IMR-90 (cell line): ENCODE measurements around the gene HEATR3. TPM values are rescaled to one million over a fixed set of nuclear protein-coding genes. Genes with fewer than 3 reads are reported as not detected.

Source experiments
- ATAC-seq: fragments of 200-7000 bp; cut with Tn5 transposase; 2 replicates; pipeline ENCODE4 v1.9.1; 2020; ENCODE audit warnings: low read depth, mild to moderate bottlenecking, moderate library complexity
- BruUV-seq: library from RNA; stranded (reverse); fragments of 400-500 nt; replicated peaks from 2 replicates; lab custom pipeline; 2021; lab: Mats Ljungman, UMichigan
- CTCF ChIA-PET: fragments of 300-600 bp; formaldehyde crosslinking; extraction: SDS; loops from one replicate; lab custom pipeline; 2021; ENCODE audit warnings: antibody characterized with exemption; lab: Yijun Ruan, JAX
- POLR2A ChIA-PET: fragments of 300-600 bp; sonication (Branson Sonifier 250); formaldehyde crosslinking; loops from one replicate; lab custom pipeline; 2022; ENCODE audit warnings: antibody characterized with exemption; ENCODE audit not compliant: unreplicated experiment; lab: Charles Lee
- DNase-seq: peaks from one replicate; pipeline ENCODE4 v3.0.0; 2013
- H2AFZ ChIP-seq: replicated peaks from 2 replicates; pipeline ENCODE3; 2013; ENCODE audit warnings: low read length, mild to moderate bottlenecking; ENCODE audit not compliant: poor library complexity
- H2AK5ac ChIP-seq: 2 replicates; pipeline ENCODE4 v1.6.1; 2013; ENCODE audit warnings: low read depth, low read length, inconsistent platforms
- H2AK9ac ChIP-seq: replicated peaks from 2 replicates; pipeline ENCODE3; 2013; ENCODE audit warnings: mild to moderate bottlenecking, low read depth, low read length, moderate library complexity; ENCODE audit not compliant: poor library complexity
- H2BK120ac ChIP-seq: 2 replicates; pipeline ENCODE4 v1.6.1; 2013; ENCODE audit warnings: low read depth, low read length, inconsistent platforms
- H2BK15ac ChIP-seq: 3 replicates; pipeline ENCODE4 v1.6.1; 2013; ENCODE audit warnings: low read depth, low read length, inconsistent platforms
- H2BK20ac ChIP-seq: 2 replicates; pipeline ENCODE4 v1.6.1; 2013; ENCODE audit warnings: low read depth, mild to moderate bottlenecking, inconsistent platforms, low read length, moderate library complexity
- H2BK5ac ChIP-seq: 2 replicates; pipeline ENCODE4 v1.6.1; 2013; ENCODE audit warnings: mild to moderate bottlenecking, low read depth, low read length, inconsistent platforms; ENCODE audit not compliant: poor library complexity, severe bottlenecking
- H3K14ac ChIP-seq: replicated peaks from 2 replicates; pipeline ENCODE4 v1.6.1; 2013; ENCODE audit warnings: low read depth, low read length, inconsistent platforms
- H3K18ac ChIP-seq: 2 replicates; pipeline ENCODE4 v1.6.1; 2013; ENCODE audit warnings: low read depth, low read length, control low read depth
- H3K23ac ChIP-seq: 2 replicates; pipeline ENCODE4 v1.6.1; 2013; ENCODE audit warnings: low read depth, low read length, inconsistent platforms
- H3K27ac ChIP-seq: 2 replicates; pipeline ENCODE4 v1.5.1; 2013; ENCODE audit warnings: mild to moderate bottlenecking, control low read depth, low read length; ENCODE audit not compliant: insufficient read depth
- H3K27me3 ChIP-seq: 2 replicates; pipeline ENCODE4 v1.6.1; 2013; ENCODE audit warnings: low read length; ENCODE audit not compliant: control insufficient read depth, insufficient read depth
- H3K36me3 ChIP-seq: 2 replicates; pipeline ENCODE4 v1.6.1; 2013; ENCODE audit warnings: low read length, mixed read lengths; ENCODE audit not compliant: control insufficient read depth, insufficient read depth
- H3K4ac ChIP-seq: 2 replicates; pipeline ENCODE4 v1.6.1; 2013; ENCODE audit warnings: low read depth, low read length, inconsistent platforms
- H3K4me1 ChIP-seq: 2 replicates; pipeline ENCODE4 v1.6.1; 2013; ENCODE audit warnings: low read length, mixed read lengths; ENCODE audit not compliant: control insufficient read depth, insufficient read depth
- H3K4me2 ChIP-seq: 2 replicates; pipeline ENCODE4 v1.6.1; 2013; ENCODE audit warnings: low read depth, mild to moderate bottlenecking, control low read depth, low read length, moderate library complexity
- H3K4me3 ChIP-seq: 2 replicates; pipeline ENCODE4 v1.5.1; 2013; ENCODE audit warnings: low read depth, mild to moderate bottlenecking, control low read depth, low read length, moderate library complexity; ENCODE audit not compliant: insufficient read depth
- H3K56ac ChIP-seq: 2 replicates; pipeline ENCODE4 v1.6.1; 2013; ENCODE audit warnings: low read length, inconsistent platforms; ENCODE audit not compliant: insufficient read depth; ENCODE audit errors: extremely low read depth
- H3K79me1 ChIP-seq, 2 experiments: 2 replicates each; pipeline ENCODE4 v1.6.1; 2013; ENCODE audit warnings: low read length in 2 of 2, inconsistent platforms in 1 of 2, low read depth in 1 of 2
- H3K9ac ChIP-seq: 2 replicates; pipeline ENCODE4 v1.6.1; 2013; ENCODE audit warnings: low read depth, low read length, control low read depth
- H3K9me1 ChIP-seq: 2 replicates; pipeline ENCODE4 v1.6.1; 2013; ENCODE audit warnings: low read length, inconsistent platforms; ENCODE audit not compliant: insufficient read depth
- H3K9me3 ChIP-seq: 2 replicates; pipeline ENCODE4 v1.6.1; 2013; ENCODE audit warnings: low read length; ENCODE audit not compliant: control insufficient read depth, insufficient read depth
- H4K20me1 ChIP-seq: 2 replicates; pipeline ENCODE4 v1.6.1; 2013; ENCODE audit warnings: low read length, inconsistent platforms; ENCODE audit not compliant: insufficient read depth
- H4K5ac ChIP-seq: 2 replicates; pipeline ENCODE4 v1.6.1; 2013; ENCODE audit warnings: mild to moderate bottlenecking, low read depth, low read length, control low read depth
- H4K8ac ChIP-seq, 2 experiments: 2 replicates each; pipeline ENCODE4 v1.6.1; 2013; ENCODE audit warnings: low read depth in 2 of 2, low read length in 2 of 2, control low read depth in 1 of 2, inconsistent platforms in 1 of 2
- H4K91ac ChIP-seq: 2 replicates; pipeline ENCODE4 v1.6.1; 2013; ENCODE audit warnings: low read depth, low read length, inconsistent platforms; ENCODE audit not compliant: insufficient read depth
- BHLHE40 ChIP-seq: fragments of 150-350 bp; IDR thresholded peaks from 2 replicates; pipeline ENCODE4 v1.6.1; 2016; ENCODE audit warnings: mild to moderate bottlenecking, low read depth, low read length
- CEBPB ChIP-seq: IDR thresholded peaks from 2 replicates; pipeline ENCODE4 v1.6.1; 2012; ENCODE audit warnings: low read depth, low read length, improper control_type of control experiment
- CHD1 ChIP-seq: IDR thresholded peaks from 2 replicates; pipeline ENCODE4 v1.6.1; 2012; ENCODE audit warnings: low read depth, low read length, improper control_type of control experiment
- ELK1 ChIP-seq: fragments of 150-350 bp; IDR thresholded peaks from 2 replicates; pipeline ENCODE4 v1.6.1; 2016; ENCODE audit warnings: low read depth, mild to moderate bottlenecking, low read length, moderate library complexity, borderline replicate concordance
- FOS ChIP-seq: fragments of 150-350 bp; IDR thresholded peaks from 2 replicates; pipeline ENCODE4 v1.6.1; 2016; ENCODE audit warnings: low read depth, low read length
- MAFK ChIP-seq: IDR thresholded peaks from 2 replicates; pipeline ENCODE4 v1.6.1; 2012; ENCODE audit warnings: low read depth, low read length, improper control_type of control experiment
- MAZ ChIP-seq: IDR thresholded peaks from 2 replicates; pipeline ENCODE4 v1.6.1; 2012; ENCODE audit warnings: low read depth, mild to moderate bottlenecking, low read length, improper control_type of control experiment, moderate library complexity, borderline replicate concordance
- MXI1 ChIP-seq: IDR thresholded peaks from 2 replicates; pipeline ENCODE4 v1.6.1; 2012; ENCODE audit warnings: low read depth, mild to moderate bottlenecking, low read length, moderate library complexity, borderline replicate concordance
- NFE2L2 ChIP-seq: fragments of 150-350 bp; IDR thresholded peaks from 2 replicates; pipeline ENCODE4 v1.6.1; 2016; ENCODE audit warnings: low read depth, mild to moderate bottlenecking, low read length
- POLR2A ChIP-seq: IDR thresholded peaks from 2 replicates; pipeline ENCODE4 v1.6.1; 2012; ENCODE audit warnings: mild to moderate bottlenecking, low read depth, low read length
- RAD21 ChIP-seq: IDR thresholded peaks from 2 replicates; pipeline ENCODE4 v1.6.1; 2012; ENCODE audit warnings: low read length, improper control_type of control experiment
- RCOR1 ChIP-seq: IDR thresholded peaks from 2 replicates; pipeline ENCODE4 v1.6.1; 2012; ENCODE audit warnings: mild to moderate bottlenecking, low read length, improper control_type of control experiment; ENCODE audit not compliant: insufficient replicate concordance
- RFX5 ChIP-seq: IDR thresholded peaks from 2 replicates; pipeline ENCODE4 v1.8.0; 2012; ENCODE audit warnings: low read depth, mild to moderate bottlenecking, low read length, moderate library complexity
- SMC3 ChIP-seq: fragments of 150-350 bp; IDR thresholded peaks from 2 replicates; pipeline ENCODE4 v1.6.1; 2016; ENCODE audit warnings: low read depth, mild to moderate bottlenecking, antibody characterized with exemption, low read length, moderate library complexity
- USF2 ChIP-seq: fragments of 150-350 bp; IDR thresholded peaks from 2 replicates; pipeline ENCODE4 v1.6.1; 2017; ENCODE audit warnings: mild to moderate bottlenecking, antibody characterized with exemption, low read length, low read depth
- WGBS, 2 experiments: methylation state at CpG; one replicate each; pipeline versions ENCODE4 v1.1.5 to v1.1.7; 2013; ENCODE audit warnings: missing lambda C conversion rate in 2 of 2; ENCODE audit not compliant: insufficient read length in 1 of 2; ENCODE audit errors: extremely low coverage in 2 of 2; 5-methylcytosine and 5-hydroxymethylcytosine counted together
- dilution Hi-C: fragments of 300-500 bp; cut with HindIII; formaldehyde crosslinking; loops from one replicate; pipeline ENCODE4 v1.14.3; 2018; ENCODE audit warnings: low sequenced_read_pairs; ENCODE audit not compliant: unreplicated experiment
- in situ Hi-C: fragments of 300-500 bp; cut with MboI; formaldehyde crosslinking; loops from 3 replicates; pipeline ENCODE4 v1.14.3; 2019; ENCODE audit warnings: low sequenced_read_pairs, inconsistent platforms, mixed read lengths
- intact Hi-C: fragments of 100-400 bp; cut with micrococcal nuclease; formaldehyde crosslinking; loops from 2 replicates; pipeline ENCODE4 v1.10.0; 2022
- polyA plus RNA-seq, 3 experiments: library from polyadenylated mRNA; depleted of rRNA; stranded (reverse); fragments of >200 nt; gene quantifications; 2 replicates each; pipeline ENCODE4 v1.2.3, GENCODE V29; 2012; ENCODE audit warnings: low replicate concordance in 1 of 3
- total RNA-seq: library from RNA; depleted of rRNA; stranded (reverse); fragments of >200 nt; gene quantifications from 2 replicates; pipeline ENCODE4 v1.2.3, GENCODE V29; 2012
- TF ChIP-seq, protein P1 (sequence below): conservative IDR thresholded peaks from 2 replicates; pipeline ENCODE4 v1.5.1; 2012; ENCODE audit warnings: mild to moderate bottlenecking, low read depth, low read length, improper control_type of control experiment

The HEATR3 gene
- total and polyA plus RNA-seq, 2 of the 4 experiments (the other 2 are of a cell fraction), result 9.4 to 21.1 TPM

DNA sequence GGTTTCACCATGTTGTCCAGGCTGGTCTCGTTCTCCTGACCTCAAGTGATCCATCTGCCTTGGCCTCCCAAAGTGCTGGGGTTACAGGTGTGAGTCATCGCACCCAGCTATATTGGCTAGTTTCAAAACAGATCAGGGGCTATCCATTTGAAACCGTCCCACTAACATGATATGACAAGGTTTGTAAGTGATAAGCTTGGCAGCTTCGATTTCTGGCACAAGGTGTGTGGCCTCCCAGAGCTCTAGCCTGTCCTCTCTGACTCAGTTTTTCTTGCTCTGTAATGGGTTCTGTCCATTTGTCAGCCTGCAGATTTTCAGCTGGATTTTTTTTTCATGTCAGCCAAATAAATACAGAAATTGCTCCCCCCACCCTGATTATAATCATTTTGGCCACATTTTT, 55.5 kb downstream of the HEATR3 start:
- H2AK9ac ChIP-seq, result no peak overlapping the region
- H2BK15ac ChIP-seq, result no peak overlapping the region
- no peak overlapping the region for H2BK5ac ChIP-seq
- H4K8ac ChIP-seq, result no peak overlapping the region
- H3K27ac ChIP-seq, result no peak overlapping the region
- no peak overlapping the region for H3K56ac ChIP-seq
- no peak overlapping the region for H3K23ac ChIP-seq
- H3K4me2 ChIP-seq, result no peak overlapping the region
- no peak overlapping the region for H3K4ac ChIP-seq
- H3K9ac ChIP-seq, result no peak overlapping the region
- DNase-seq (no peak), ATAC-seq (no peak)
- H4K91ac ChIP-seq, result no peak overlapping the region
- in situ Hi-C loops (loop anchor here (10.0 kb wide), 1 partner anchor 64 kb away; no protein-coding TSS in a partner anchor), intact Hi-C loops (no loop called here), dilution Hi-C loops (no loop called here)
- peaks cover 3% of the 10 kb centered on the region for H3K27me3 ChIP-seq
- TF ChIP-seq POLR2A (no peak), MAZ (no peak), BHLHE40 (no peak), CHD1 (no peak), NFE2L2 (no peak), RCOR1 (no peak), SMC3 (no peak), RFX5 (no peak), RAD21 (no peak), CEBPB (no peak), MXI1 (no peak), FOS (no peak), USF2 (no peak), ELK1 (no peak), MAFK (no peak)
- TF ChIP-seq, protein P1, sequence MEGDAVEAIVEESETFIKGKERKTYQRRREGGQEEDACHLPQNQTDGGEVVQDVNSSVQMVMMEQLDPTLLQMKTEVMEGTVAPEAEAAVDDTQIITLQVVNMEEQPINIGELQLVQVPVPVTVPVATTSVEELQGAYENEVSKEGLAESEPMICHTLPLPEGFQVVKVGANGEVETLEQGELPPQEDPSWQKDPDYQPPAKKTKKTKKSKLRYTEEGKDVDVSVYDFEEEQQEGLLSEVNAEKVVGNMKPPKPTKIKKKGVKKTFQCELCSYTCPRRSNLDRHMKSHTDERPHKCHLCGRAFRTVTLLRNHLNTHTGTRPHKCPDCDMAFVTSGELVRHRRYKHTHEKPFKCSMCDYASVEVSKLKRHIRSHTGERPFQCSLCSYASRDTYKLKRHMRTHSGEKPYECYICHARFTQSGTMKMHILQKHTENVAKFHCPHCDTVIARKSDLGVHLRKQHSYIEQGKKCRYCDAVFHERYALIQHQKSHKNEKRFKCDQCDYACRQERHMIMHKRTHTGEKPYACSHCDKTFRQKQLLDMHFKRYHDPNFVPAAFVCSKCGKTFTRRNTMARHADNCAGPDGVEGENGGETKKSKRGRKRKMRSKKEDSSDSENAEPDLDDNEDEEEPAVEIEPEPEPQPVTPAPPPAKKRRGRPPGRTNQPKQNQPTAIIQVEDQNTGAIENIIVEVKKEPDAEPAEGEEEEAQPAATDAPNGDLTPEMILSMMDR, result no peak
- H3K9me1 ChIP-seq, result no peaks in the 10 kb centered on the region
- no peaks in the 10 kb centered on the region for H4K20me1 ChIP-seq
- H2AK5ac ChIP-seq, result no peak overlapping the region
- H4K5ac ChIP-seq, result no peak overlapping the region
- H2BK120ac ChIP-seq, result no peak overlapping the region
- no peak overlapping the region for H2BK20ac ChIP-seq
- no CpG with 5 or more reads among the region's 4 CpGs for whole genome bisulfite sequencing, 2 experiments
- H3K79me1 ChIP-seq, result no peaks in the 10 kb centered on the region
- no peaks in the 10 kb centered on the region for H3K9me3 ChIP-seq
- no peak overlapping the region for H3K4me3 ChIP-seq
- no TSS peak for BruUV-seq
- CTCF ChIA-PET, result no interaction called here
- no peak overlapping the region for H3K18ac ChIP-seq
- no peaks in the 10 kb centered on the region for H3K4me1 ChIP-seq
- POLR2A ChIA-PET, result no interaction called here
- H3K14ac ChIP-seq, result no peak overlapping the region
- H3K36me3 ChIP-seq, result no peaks in the 10 kb centered on the region
- no peak overlapping the region for H2AFZ ChIP-seq
